Measurements from ENCODE around the gene HAO1.

DNA sequence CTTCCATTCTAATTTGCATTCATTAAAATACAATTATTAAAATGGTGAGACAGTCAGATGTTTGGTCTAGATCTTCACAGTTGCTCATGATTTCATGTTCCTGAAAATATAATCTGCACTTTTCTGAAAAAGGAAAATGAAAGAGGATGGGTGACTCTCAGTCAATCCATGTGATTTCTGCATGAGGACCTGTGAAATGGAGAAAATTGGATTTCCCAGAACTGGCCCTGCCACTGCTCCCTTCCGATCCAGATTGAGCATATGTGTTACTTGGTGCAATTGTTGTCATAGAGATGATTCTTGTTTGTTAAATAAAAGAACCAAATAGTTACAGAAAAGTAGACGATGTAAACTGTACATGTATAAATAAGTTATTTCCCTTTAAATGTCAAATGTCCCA is 37.4 kb downstream of the HAO1 start:
- TF ChIP-seq REST (IDR thresholded peaks at IDR 0.05; ENCODE audit: insufficient read depth in 1 of 2, low read depth in 2 of 2, low read length in 2 of 2): no peak
- TF ChIP-seq TAF1 (IDR thresholded peaks at IDR 0.05; ENCODE audit: borderline replicate concordance, insufficient read depth, low read length): no peak
- TF ChIP-seq POLR2AphosphoS5 (IDR thresholded peaks at IDR 0.05; ENCODE audit: low read depth, low read length): no peak
- TF ChIP-seq SIN3A (IDR thresholded peaks at IDR 0.05; ENCODE audit: borderline replicate concordance, insufficient read depth, low read length): no peak
- no peak for TF ChIP-seq FOXP2 (optimal IDR thresholded peaks at IDR 0.05; ENCODE audit: borderline replicate concordance, extremely low read depth, extremely low read length, insufficient read depth)

All from PFSK-1 (cell line).